Measurements from ENCODE around the gene AMD1.

DNA sequence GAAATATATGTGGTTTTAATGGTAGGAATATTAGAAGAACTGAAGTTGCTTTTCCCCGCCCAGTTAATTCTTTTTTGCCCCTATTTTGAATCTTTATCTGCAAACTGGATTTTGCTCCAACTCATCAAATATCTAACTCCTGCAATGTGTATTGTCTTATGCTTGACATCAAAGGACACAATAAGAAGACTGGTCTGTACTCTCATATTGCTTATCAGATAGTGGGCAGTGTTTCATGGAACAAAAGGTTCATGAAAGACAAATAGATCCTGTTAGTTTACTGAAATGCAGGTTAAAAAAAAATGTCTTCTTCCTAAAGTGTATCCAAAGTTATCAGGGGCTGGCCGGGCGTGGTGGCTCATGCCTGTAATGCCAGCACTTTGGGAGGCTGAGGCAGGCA lies 56.2 kb downstream of the AMD1 start:
- TF ChIP-seq, protein P1, sequence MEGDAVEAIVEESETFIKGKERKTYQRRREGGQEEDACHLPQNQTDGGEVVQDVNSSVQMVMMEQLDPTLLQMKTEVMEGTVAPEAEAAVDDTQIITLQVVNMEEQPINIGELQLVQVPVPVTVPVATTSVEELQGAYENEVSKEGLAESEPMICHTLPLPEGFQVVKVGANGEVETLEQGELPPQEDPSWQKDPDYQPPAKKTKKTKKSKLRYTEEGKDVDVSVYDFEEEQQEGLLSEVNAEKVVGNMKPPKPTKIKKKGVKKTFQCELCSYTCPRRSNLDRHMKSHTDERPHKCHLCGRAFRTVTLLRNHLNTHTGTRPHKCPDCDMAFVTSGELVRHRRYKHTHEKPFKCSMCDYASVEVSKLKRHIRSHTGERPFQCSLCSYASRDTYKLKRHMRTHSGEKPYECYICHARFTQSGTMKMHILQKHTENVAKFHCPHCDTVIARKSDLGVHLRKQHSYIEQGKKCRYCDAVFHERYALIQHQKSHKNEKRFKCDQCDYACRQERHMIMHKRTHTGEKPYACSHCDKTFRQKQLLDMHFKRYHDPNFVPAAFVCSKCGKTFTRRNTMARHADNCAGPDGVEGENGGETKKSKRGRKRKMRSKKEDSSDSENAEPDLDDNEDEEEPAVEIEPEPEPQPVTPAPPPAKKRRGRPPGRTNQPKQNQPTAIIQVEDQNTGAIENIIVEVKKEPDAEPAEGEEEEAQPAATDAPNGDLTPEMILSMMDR (IDR thresholded peaks at IDR 0.05) = no peak
- TF ChIP-seq POLR2A (IDR thresholded peaks at IDR 0.05) = no peak

Data from uterus (tissue), 2 donors.